Neural cell (in vitro differentiated cells): Measurements from ENCODE around the gene MIPOL1. TPM values are rescaled to one million over a fixed set of nuclear protein-coding genes. Genes with fewer than 3 reads are reported as not detected.

Experiments
- H2AFZ ChIP-seq: fragments of 200-600, 300-800 bp; sonication (generic), shearing (Covaris generic); 2 replicates; pipeline ENCODE4 v1.6.0; 2014; ENCODE audit warnings: low read depth, mild to moderate bottlenecking, antibody characterized with exemption, low read length, moderate library complexity
- H3F3A ChIP-seq: fragments of 200-600 bp; shearing (Covaris generic); 2 replicates; pipeline ENCODE4 v1.6.1; 2016; ENCODE audit warnings: mild to moderate bottlenecking, moderate library complexity, mixed read lengths, antibody characterized with exemption, low read length; ENCODE audit not compliant: insufficient read depth, poor library complexity, severe bottlenecking
- H3K27ac ChIP-seq: fragments of 200-600, 300-800 bp; sonication (generic), shearing (Covaris generic); 2 replicates; pipeline ENCODE4 v1.5.1; 2014; ENCODE audit warnings: mild to moderate bottlenecking, low read length, moderate library complexity
- H3K27me3 ChIP-seq: fragments of 300-800, 200-600 bp; sonication (generic), shearing (Covaris generic); 2 replicates; pipeline ENCODE4 v1.6.0; 2014; ENCODE audit warnings: mild to moderate bottlenecking, low read depth, low read length, moderate library complexity; ENCODE audit not compliant: insufficient read depth
- H3K36me3 ChIP-seq: fragments of 300-800, 200-600 bp; sonication (generic), shearing (Covaris generic); 2 replicates; pipeline ENCODE4 v1.5.1; 2014; ENCODE audit warnings: mild to moderate bottlenecking, antibody characterized with exemption, low read length, moderate library complexity; ENCODE audit not compliant: insufficient read depth
- H3K4me2 ChIP-seq: fragments of 300-800, 200-600 bp; sonication (generic), shearing (Covaris generic); 2 replicates; pipeline ENCODE4 v1.6.0; 2014; ENCODE audit warnings: mild to moderate bottlenecking, low read length
- H3K4me3 ChIP-seq: fragments of 300-800, 200-600 bp; sonication (generic), shearing (Covaris generic); 2 replicates; pipeline ENCODE4 v1.5.1; 2014; ENCODE audit warnings: mild to moderate bottlenecking, low read length, moderate library complexity
- H3K79me2 ChIP-seq: fragments of 200-600 bp; shearing (Covaris generic); replicated peaks from 2 replicates; pipeline ENCODE4 v1.6.0; 2014; ENCODE audit warnings: mild to moderate bottlenecking, low read length, moderate library complexity; ENCODE audit not compliant: insufficient read depth
- H3K9ac ChIP-seq: fragments of 300-800, 200-600 bp; sonication (generic), shearing (Covaris generic); 2 replicates; pipeline ENCODE4 v1.6.1; 2016; ENCODE audit warnings: mild to moderate bottlenecking, low read length, mixed read lengths
- H3K9me2 ChIP-seq: fragments of 200-600 bp; shearing (Covaris generic); 2 replicates; pipeline ENCODE4 v1.6.1; 2016; ENCODE audit warnings: mild to moderate bottlenecking, low read length, mixed read lengths; ENCODE audit not compliant: insufficient read depth
- H3K9me3 ChIP-seq: fragments of 200-600, 300-800 bp; sonication (generic), shearing (Covaris generic); 2 replicates; pipeline ENCODE4 v1.6.1; 2016; ENCODE audit warnings: mild to moderate bottlenecking, mixed run types, low read length, moderate library complexity, mixed read lengths
- H4K20me1 ChIP-seq: fragments of 200-600 bp; shearing (Covaris generic); 2 replicates; pipeline ENCODE4 v1.6.1; 2016; ENCODE audit warnings: mild to moderate bottlenecking, mixed run types; ENCODE audit not compliant: insufficient read depth
- CTCF ChIP-seq: fragments of 450-650 bp; IDR thresholded peaks from 2 replicates; pipeline ENCODE4 v1.5.1; 2014; ENCODE audit warnings: antibody characterized with exemption, mild to moderate bottlenecking, moderate library complexity; ENCODE audit not compliant: poor library complexity, severe bottlenecking
- EP300 ChIP-seq: fragments of 450-650 bp; conservative IDR thresholded peaks from 2 replicates; pipeline ENCODE4 v1.6.1; 2014; ENCODE audit warnings: antibody characterized with exemption, mild to moderate bottlenecking, moderate library complexity; ENCODE audit not compliant: poor library complexity, severe bottlenecking
- EZH2 ChIP-seq: fragments of 200-600, 300-800 bp; shearing (Covaris generic), sonication (generic); IDR thresholded peaks from 2 replicates; pipeline ENCODE4 v1.6.1; 2014; ENCODE audit warnings: antibody characterized with exemption, low read length, borderline replicate concordance, mild to moderate bottlenecking; ENCODE audit not compliant: insufficient read depth, poor library complexity, severe bottlenecking
- MXI1 ChIP-seq: fragments of 450-650 bp; conservative IDR thresholded peaks from 2 replicates; pipeline ENCODE4 v1.6.1; 2014; ENCODE audit warnings: antibody characterized with exemption, mild to moderate bottlenecking; ENCODE audit not compliant: poor library complexity, severe bottlenecking
- POLR2AphosphoS5 ChIP-seq: IDR thresholded peaks from 2 replicates; pipeline ENCODE4 v1.6.1; 2012
- RAD21 ChIP-seq: fragments of 450-650 bp; conservative IDR thresholded peaks from 2 replicates; pipeline ENCODE4 v1.6.1; 2014; ENCODE audit warnings: antibody characterized with exemption, mild to moderate bottlenecking, moderate library complexity
- REST ChIP-seq: IDR thresholded peaks from 2 replicates; pipeline ENCODE4 v1.6.1; 2012; ENCODE audit warnings: borderline replicate concordance
- SMC3 ChIP-seq: fragments of 450-650 bp; conservative IDR thresholded peaks from 2 replicates; pipeline ENCODE4 v1.6.1; 2014; ENCODE audit warnings: antibody characterized with exemption, mild to moderate bottlenecking, moderate library complexity; ENCODE audit not compliant: poor library complexity
- TAF1 ChIP-seq: IDR thresholded peaks from 2 replicates; pipeline ENCODE4 v1.6.1; 2012; ENCODE audit warnings: low read depth
- polyA plus RNA-seq: library from polyadenylated mRNA; depleted of rRNA; stranded (reverse); fragments of >200 nt; gene quantifications from 2 replicates; pipeline ENCODE4 v1.2.3, GENCODE V29; 2014

The MIPOL1 gene
- polyA plus RNA-seq, 1 donor from 2014 or later, result 1.3 TPM

GRCh38 chr14:37201724-37202123, 4.0 kb downstream of the MIPOL1 start:
- H3K9me2 ChIP-seq, result no peaks in the 10 kb centered on the region
- H3K9ac ChIP-seq, result no peak overlapping the region
- no peak overlapping the region for H3K4me2 ChIP-seq
- no peaks in the 10 kb centered on the region for H4K20me1 ChIP-seq
- no peak for TF ChIP-seq POLR2AphosphoS5
- no peak for TF ChIP-seq EP300
- TF ChIP-seq TAF1, result no peak
- H3K27me3 ChIP-seq, result no peaks in the 10 kb centered on the region
- no peak overlapping the region for H2AFZ ChIP-seq
- H3K4me3 ChIP-seq, result no peak overlapping the region
- no peaks in the 10 kb centered on the region for H3K9me3 ChIP-seq
- no peaks in the 10 kb centered on the region for H3K79me2 ChIP-seq
- peaks cover 8% of the 10 kb centered on the region for H3F3A ChIP-seq
- H3K27ac ChIP-seq, result no peak overlapping the region
- H3K36me3 ChIP-seq, result no peaks in the 10 kb centered on the region

- TF ChIP-seq EP300 (no peak), EZH2 (no peak), POLR2AphosphoS5 (no peak), SMC3 (no peak), TAF1 (no peak), MXI1 (no peak), REST (no peak)
- Histone ChIP-seq H3K79me2 (no peaks in the 10 kb centered on the region), H3K27me3 (no peaks in the 10 kb centered on the region)
Measured at GRCh38 chr14:37202265-37202664, 4.5 kb downstream of the MIPOL1 start.

GRCh38 chr14:37202812-37203211, 5.1 kb downstream of the MIPOL1 start:
- no peaks in the 10 kb centered on the region for H3K36me3 ChIP-seq
- no peaks in the 10 kb centered on the region for H3K79me2 ChIP-seq
- H3K4me2 ChIP-seq, result no peak overlapping the region
- no peak overlapping the region for H3K9ac ChIP-seq
- no peaks in the 10 kb centered on the region for H3K9me3 ChIP-seq
- no peaks in the 10 kb centered on the region for H3F3A ChIP-seq
- H3K4me3 ChIP-seq, result no peak overlapping the region
- H2AFZ ChIP-seq, result no peak overlapping the region
- no peaks in the 10 kb centered on the region for H3K9me2 ChIP-seq
- no peaks in the 10 kb centered on the region for H3K27me3 ChIP-seq
- no peak for TF ChIP-seq EZH2
- no peak for TF ChIP-seq EP300
- TF ChIP-seq POLR2AphosphoS5, result no peak
- no peak for TF ChIP-seq REST
- no peak for TF ChIP-seq CTCF
- no peak for TF ChIP-seq MXI1
- no peak for TF ChIP-seq SMC3
- no peak for TF ChIP-seq RAD21
- TF ChIP-seq TAF1, result no peak
- H4K20me1 ChIP-seq, result no peaks in the 10 kb centered on the region
- no peak overlapping the region for H3K27ac ChIP-seq

More at GRCh38 chr14:37202265-37202664, 4.5 kb downstream of the MIPOL1 start:
- no peaks in the 10 kb centered on the region for H3K9me3 ChIP-seq
- no peaks in the 10 kb centered on the region for H3K9me2 ChIP-seq
- H3K36me3 ChIP-seq, result no peaks in the 10 kb centered on the region
- H3F3A ChIP-seq, result peaks cover 4% of the 10 kb centered on the region
- no peak overlapping the region for H3K9ac ChIP-seq
- no peak overlapping the region for H3K4me3 ChIP-seq
- H2AFZ ChIP-seq, result no peak overlapping the region
- no peaks in the 10 kb centered on the region for H4K20me1 ChIP-seq
- no peak overlapping the region for H3K4me2 ChIP-seq
- H3K27ac ChIP-seq, result no peak overlapping the region
